Activated naive CD8-positive, alpha-beta T cell treated with anti-CD3 and anti-CD28 coated beads for 36 hours (primary cell): ENCODE results near the gene NCAM1. TPM values are rescaled to one million over a fixed set of nuclear protein-coding genes. Genes with fewer than 3 reads are reported as not detected.
A peak's percentile ranks its signal among the peaks of the same experiment; 100 is the strongest.

Experiments used
- DNase-seq: peaks from one replicate; pipeline ENCODE4 v3.0.0; 2021
- H3K27ac Mint-ChIP-seq: one replicate; pipeline ENCODE4 v1.8.0; 2022; ENCODE audit warnings: mild to moderate bottlenecking, moderate library complexity, mixed read lengths
- H3K27me3 Mint-ChIP-seq: one replicate; pipeline ENCODE4 v1.8.0; 2022; ENCODE audit warnings: mild to moderate bottlenecking, mixed read lengths
- H3K36me3 Mint-ChIP-seq: one replicate; pipeline ENCODE4 v1.8.0; 2021; ENCODE audit warnings: mild to moderate bottlenecking, mixed read lengths
- H3K4me1 Mint-ChIP-seq: one replicate; pipeline ENCODE4 v1.8.0; 2021; ENCODE audit warnings: mixed read lengths
- H3K4me3 Mint-ChIP-seq: one replicate; pipeline ENCODE4 v1.8.0; 2022; ENCODE audit warnings: mild to moderate bottlenecking, moderate library complexity, mixed read lengths
- H3K9me3 Mint-ChIP-seq: one replicate; pipeline ENCODE4 v1.8.0; 2022; ENCODE audit warnings: mixed read lengths
- total RNA-seq, 2 experiments: library from RNA; stranded (reverse); gene quantifications; one replicate each; pipeline ENCODE4 v1.2.3, GENCODE V29; 2021

Gene NCAM1
- total RNA-seq, 2 experiments from 2014 or later, result 0.16 TPM; not detected in 1

- Mint-ChIP-seq H3K36me3 (no peaks in the 10 kb centered on the region), H3K4me1 (no peaks in the 10 kb centered on the region), H3K27ac (no peak overlapping the region), H3K27me3 (peaks cover 5% of the 10 kb centered on the region), H3K4me3 (no peak overlapping the region), H3K9me3 (peaks cover 7% of the 10 kb centered on the region)
- DNase-seq, result no peak
Measured at GRCh38 chr11:113222241-113222640, 261.0 kb downstream of the NCAM1 start.

GRCh38 chr11:113234888-113235287 is 273.7 kb downstream of the NCAM1 start:
- Mint-ChIP-seq H3K27ac (no peak overlapping the region), H3K36me3 (no peaks in the 10 kb centered on the region), H3K4me1 (no peaks in the 10 kb centered on the region), H3K9me3 (no peaks in the 10 kb centered on the region), H3K4me3 (no peak overlapping the region), H3K27me3 (peaks cover 8% of the 10 kb centered on the region)
- DNase-seq, result no peak

GRCh38 chr11:113237261-113237660 is 276.0 kb downstream of the NCAM1 start:
- no peak overlapping the region for H3K4me3 Mint-ChIP-seq
- H3K4me1 Mint-ChIP-seq, result no peaks in the 10 kb centered on the region
- H3K36me3 Mint-ChIP-seq, result no peaks in the 10 kb centered on the region
- peaks cover 14% of the 10 kb centered on the region for H3K27me3 Mint-ChIP-seq
- H3K9me3 Mint-ChIP-seq, result no peaks in the 10 kb centered on the region
- no peak for DNase-seq
- no peak overlapping the region for H3K27ac Mint-ChIP-seq

- Mint-ChIP-seq H3K9me3 (no peaks in the 10 kb centered on the region), H3K36me3 (no peaks in the 10 kb centered on the region), H3K27ac (no peak overlapping the region), H3K4me1 (peaks cover 12% of the 10 kb centered on the region), H3K4me3 (no peak overlapping the region), H3K27me3 (peaks cover 26% of the 10 kb centered on the region)
- no peak for DNase-seq
Measured at GRCh38 chr11:113238721-113239120, 277.5 kb downstream of the NCAM1 start.

- H3K4me3 Mint-ChIP-seq, result no peak overlapping the region
- peaks cover 13% of the 10 kb centered on the region for H3K4me1 Mint-ChIP-seq
- no peaks in the 10 kb centered on the region for H3K9me3 Mint-ChIP-seq
- H3K36me3 Mint-ChIP-seq, result no peaks in the 10 kb centered on the region
- DNase-seq, result no peak
- no peak overlapping the region for H3K27ac Mint-ChIP-seq
- H3K27me3 Mint-ChIP-seq, result peaks cover 32% of the 10 kb centered on the region
Measured at GRCh38 chr11:113240389-113240788, 279.2 kb downstream of the NCAM1 start.

GRCh38 chr11:113240790-113241635 is 279.8 kb downstream of the NCAM1 start:
- no peaks in the 10 kb centered on the region for H3K36me3 Mint-ChIP-seq
- H3K4me1 Mint-ChIP-seq, result peaks cover 13% of the 10 kb centered on the region
- H3K27me3 Mint-ChIP-seq, result peaks cover 34% of the 10 kb centered on the region
- H3K27ac Mint-ChIP-seq, result no peak overlapping the region
- no peak overlapping the region for H3K4me3 Mint-ChIP-seq
- no peaks in the 10 kb centered on the region for H3K9me3 Mint-ChIP-seq
- no peak for DNase-seq

GRCh38 chr11:113241636-113242054 is 280.4 kb downstream of the NCAM1 start:
- Mint-ChIP-seq H3K4me1 (peaks cover 13% of the 10 kb centered on the region), H3K27ac (no peak overlapping the region), H3K4me3 (no peak overlapping the region), H3K36me3 (no peaks in the 10 kb centered on the region), H3K27me3 (peaks cover 34% of the 10 kb centered on the region), H3K9me3 (no peaks in the 10 kb centered on the region)
- DNase-seq, result no peak

GRCh38 chr11:113242060-113242459 is 280.8 kb downstream of the NCAM1 start:
- no peak overlapping the region for H3K27ac Mint-ChIP-seq
- DNase-seq, result no peak
- H3K4me3 Mint-ChIP-seq, result no peak overlapping the region
- H3K36me3 Mint-ChIP-seq, result no peaks in the 10 kb centered on the region
- no peaks in the 10 kb centered on the region for H3K9me3 Mint-ChIP-seq
- peaks cover 13% of the 10 kb centered on the region for H3K4me1 Mint-ChIP-seq
- H3K27me3 Mint-ChIP-seq, result peaks cover 30% of the 10 kb centered on the region

GRCh38 chr11:113242767-113243397 is 281.7 kb downstream of the NCAM1 start:
- no peak overlapping the region for H3K27ac Mint-ChIP-seq
- H3K4me1 Mint-ChIP-seq, result peaks cover 13% of the 10 kb centered on the region
- no peaks in the 10 kb centered on the region for H3K9me3 Mint-ChIP-seq
- peaks cover 37% of the 10 kb centered on the region for H3K27me3 Mint-ChIP-seq
- DNase-seq, result peak; percentile 27
- H3K36me3 Mint-ChIP-seq, result no peaks in the 10 kb centered on the region
- H3K4me3 Mint-ChIP-seq, result peak overlapping the region; percentile 49

- Mint-ChIP-seq H3K27ac (no peak overlapping the region), H3K36me3 (no peaks in the 10 kb centered on the region), H3K4me1 (peaks cover 13% of the 10 kb centered on the region), H3K9me3 (no peaks in the 10 kb centered on the region), H3K27me3 (peaks cover 43% of the 10 kb centered on the region), H3K4me3 (peak overlapping the region; percentile 49)
- DNase-seq, result no peak
Measured at GRCh38 chr11:113243696-113244095, 282.5 kb downstream of the NCAM1 start.

- DNase-seq, result no peak
- Mint-ChIP-seq H3K27ac (no peak overlapping the region), H3K27me3 (peaks cover 51% of the 10 kb centered on the region), H3K9me3 (no peaks in the 10 kb centered on the region), H3K36me3 (no peaks in the 10 kb centered on the region), H3K4me1 (peaks cover 13% of the 10 kb centered on the region), H3K4me3 (no peak overlapping the region)
Measured at GRCh38 chr11:113245216-113245615, 284.0 kb downstream of the NCAM1 start.

GRCh38 chr11:113247221-113247620 is 286.0 kb downstream of the NCAM1 start:
- DNase-seq, result no peak
- H3K27me3 Mint-ChIP-seq, result peaks cover 45% of the 10 kb centered on the region
- H3K9me3 Mint-ChIP-seq, result no peaks in the 10 kb centered on the region
- peaks cover 13% of the 10 kb centered on the region for H3K4me1 Mint-ChIP-seq
- H3K27ac Mint-ChIP-seq, result no peak overlapping the region
- H3K36me3 Mint-ChIP-seq, result no peaks in the 10 kb centered on the region
- H3K4me3 Mint-ChIP-seq, result no peak overlapping the region

GRCh38 chr11:113247966-113248365 is 286.7 kb downstream of the NCAM1 start:
- Mint-ChIP-seq H3K4me3 (no peak overlapping the region), H3K27me3 (peaks cover 40% of the 10 kb centered on the region), H3K4me1 (peaks cover 8% of the 10 kb centered on the region), H3K27ac (no peak overlapping the region), H3K9me3 (no peaks in the 10 kb centered on the region), H3K36me3 (no peaks in the 10 kb centered on the region)
- no peak for DNase-seq

GRCh38 chr11:113248702-113249490 is 287.7 kb downstream of the NCAM1 start:
- no peak for DNase-seq
- no peak overlapping the region for H3K27ac Mint-ChIP-seq
- H3K4me3 Mint-ChIP-seq, result no peak overlapping the region
- H3K9me3 Mint-ChIP-seq, result no peaks in the 10 kb centered on the region
- H3K36me3 Mint-ChIP-seq, result no peaks in the 10 kb centered on the region
- H3K27me3 Mint-ChIP-seq, result peaks cover 33% of the 10 kb centered on the region
- H3K4me1 Mint-ChIP-seq, result no peaks in the 10 kb centered on the region

GRCh38 chr11:113249491-113249763 is 288.2 kb downstream of the NCAM1 start:
- Mint-ChIP-seq H3K4me1 (no peaks in the 10 kb centered on the region), H3K27me3 (peaks cover 30% of the 10 kb centered on the region), H3K9me3 (no peaks in the 10 kb centered on the region), H3K36me3 (no peaks in the 10 kb centered on the region), H3K4me3 (no peak overlapping the region), H3K27ac (no peak overlapping the region)
- no peak for DNase-seq
